K562 (cell line): Measurements from ENCODE around the gene ZBTB16.

Experiments
- ADNP ChIP-seq: fragments of 200-800 bp; sonication (Bioruptor generic); IDR thresholded peaks from 2 replicates; pipeline ENCODE4 v1.6.1; 2016; ENCODE audit warnings: missing genetic modification characterization, missing compliant biosample characterization
- ESRRA ChIP-seq: fragments of 450-650 bp; IDR thresholded peaks from 2 replicates; pipeline ENCODE4 v1.6.1; 2014; ENCODE audit warnings: low read depth, mild to moderate bottlenecking, moderate library complexity, borderline replicate concordance
- ETV6 ChIP-seq, 3 experiments: fragments of 150-350 bp in 1 of 3; sonication (generic) in 1 of 3; formaldehyde crosslinking in 1 of 3; IDR thresholded peaks; 2 replicates each; pipeline versions ENCODE4 v1.6.1 to v1.8.0; 2014 to 2022; ENCODE audit warnings: borderline replicate concordance in 2 of 3, low read depth in 2 of 3, antibody characterized with exemption in 1 of 3, low read length in 1 of 3, mild to moderate bottlenecking in 1 of 3, missing genetic modification reagents in 1 of 3
- EZH2 ChIP-seq: IDR thresholded peaks from 2 replicates; pipeline ENCODE4 v1.6.1; 2012; ENCODE audit warnings: low read depth, mild to moderate bottlenecking, inconsistent platforms, low read length, borderline replicate concordance
- NR4A1 ChIP-seq, 2 experiments: fragments of 250-450 bp in 1 of 2; fragments of 450-650 bp in 1 of 2; sonication (Bioruptor Pico) in 1 of 2; IDR thresholded peaks; 2 replicates each; pipeline versions ENCODE4 v1.4.0 to v1.6.1; 2016 to 2020; ENCODE audit warnings: mild to moderate bottlenecking in 2 of 2, missing compliant biosample characterization in 1 of 2, missing genetic modification characterization in 1 of 2, moderate library complexity in 1 of 2
- RBM22 ChIP-seq: fragments of 200-400 bp; formaldehyde crosslinking; IDR thresholded peaks from 2 replicates; pipeline ENCODE4 v1.6.1; 2018; ENCODE audit warnings: low read length, low read depth; ENCODE audit not compliant: poor library complexity, severe bottlenecking
- RCOR1 ChIP-seq, 2 experiments: IDR thresholded peaks; 2 replicates each; pipeline ENCODE4 v1.6.1; 2012; ENCODE audit warnings: low read depth in 2 of 2, low read length in 2 of 2, borderline replicate concordance in 1 of 2, improper control_type of control experiment in 1 of 2
- TF ChIP-seq, protein P1 (sequence below), 3 experiments: IDR thresholded peaks in 2 of 3; conservative IDR thresholded peaks in 1 of 3; 2 replicates each; pipeline ENCODE4 v1.5.1; 2011 to 2012; ENCODE audit warnings: low read length in 3 of 3, mild to moderate bottlenecking in 3 of 3, control low read depth in 2 of 3, improper control_type of control experiment in 1 of 3, inconsistent platforms in 1 of 3, low read depth in 1 of 3, mixed read lengths in 1 of 3, moderate library complexity in 1 of 3; ENCODE audit not compliant: insufficient read depth in 2 of 3

DNA sequence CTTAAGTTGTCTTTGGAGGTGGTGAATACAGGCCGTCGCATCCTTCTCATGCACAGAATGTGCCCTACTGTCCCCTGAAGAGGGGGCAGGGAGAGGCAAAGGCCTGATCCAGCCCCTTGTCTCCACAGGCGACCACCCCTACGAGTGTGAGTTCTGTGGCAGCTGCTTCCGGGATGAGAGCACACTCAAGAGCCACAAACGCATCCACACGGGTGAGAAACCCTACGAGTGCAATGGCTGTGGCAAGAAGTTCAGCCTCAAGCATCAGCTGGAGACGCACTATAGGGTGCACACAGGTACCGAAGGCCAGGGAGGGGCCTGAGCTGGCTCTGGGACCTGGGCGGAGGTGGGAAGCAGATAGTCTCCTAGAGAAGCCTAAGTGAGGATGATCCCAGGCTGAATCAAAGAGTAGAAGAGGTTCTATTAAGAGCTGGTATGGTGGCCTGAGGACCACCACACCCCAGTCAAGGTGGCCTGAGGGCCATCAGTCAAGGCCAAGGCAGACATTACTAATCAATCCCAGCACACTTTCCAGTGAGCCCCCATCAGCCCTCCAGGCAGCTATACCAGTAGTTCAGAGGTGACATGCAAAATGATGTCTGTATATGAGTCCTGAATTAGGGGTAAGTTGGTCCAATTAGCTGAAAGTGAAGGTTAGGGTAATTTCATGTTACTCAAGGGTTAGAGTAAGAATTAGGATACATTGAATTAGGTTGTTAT, 187.7 kb downstream of the ZBTB16 start:
- TF ChIP-seq ESRRA, result no peak
- TF ChIP-seq ADNP (tag), result no peak
- TF ChIP-seq RBM22, result no peak
- TF ChIP-seq, protein P1, sequence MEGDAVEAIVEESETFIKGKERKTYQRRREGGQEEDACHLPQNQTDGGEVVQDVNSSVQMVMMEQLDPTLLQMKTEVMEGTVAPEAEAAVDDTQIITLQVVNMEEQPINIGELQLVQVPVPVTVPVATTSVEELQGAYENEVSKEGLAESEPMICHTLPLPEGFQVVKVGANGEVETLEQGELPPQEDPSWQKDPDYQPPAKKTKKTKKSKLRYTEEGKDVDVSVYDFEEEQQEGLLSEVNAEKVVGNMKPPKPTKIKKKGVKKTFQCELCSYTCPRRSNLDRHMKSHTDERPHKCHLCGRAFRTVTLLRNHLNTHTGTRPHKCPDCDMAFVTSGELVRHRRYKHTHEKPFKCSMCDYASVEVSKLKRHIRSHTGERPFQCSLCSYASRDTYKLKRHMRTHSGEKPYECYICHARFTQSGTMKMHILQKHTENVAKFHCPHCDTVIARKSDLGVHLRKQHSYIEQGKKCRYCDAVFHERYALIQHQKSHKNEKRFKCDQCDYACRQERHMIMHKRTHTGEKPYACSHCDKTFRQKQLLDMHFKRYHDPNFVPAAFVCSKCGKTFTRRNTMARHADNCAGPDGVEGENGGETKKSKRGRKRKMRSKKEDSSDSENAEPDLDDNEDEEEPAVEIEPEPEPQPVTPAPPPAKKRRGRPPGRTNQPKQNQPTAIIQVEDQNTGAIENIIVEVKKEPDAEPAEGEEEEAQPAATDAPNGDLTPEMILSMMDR (IDR thresholded peaks at IDR 0.05 in 2 of 3, conservative IDR thresholded peaks at IDR 0.05 in 1 of 3; ENCODE audit: insufficient read depth in 2 of 3, low read depth in 1 of 3, low read length in 3 of 3), result no peak
- no peak for TF ChIP-seq RCOR1 (IDR thresholded peaks at IDR 0.05; ENCODE audit: borderline replicate concordance in 1 of 2, low read depth in 2 of 2, low read length in 2 of 2)
- TF ChIP-seq ETV6 (IDR thresholded peaks at IDR 0.05; ENCODE audit: borderline replicate concordance in 1 of 2, low read depth in 2 of 2, low read length in 1 of 2), result no peak
- TF ChIP-seq ETV6 (CRISPR knock-in tag; IDR thresholded peaks at IDR 0.05; ENCODE audit: borderline replicate concordance), result no peak
- no peak for TF ChIP-seq EZH2
- no peak for TF ChIP-seq NR4A1 (CRISPR knock-in tag; IDR thresholded peaks at IDR 0.05)
- no peak for TF ChIP-seq NR4A1 (tag; IDR thresholded peaks at IDR 0.05)
